Measurements from ENCODE around the gene LTO1. TPM values are rescaled to one million over a fixed set of nuclear protein-coding genes. Genes with fewer than 3 reads are reported as not detected.
A peak's percentile ranks its signal among the peaks of the same experiment; 100 is the strongest.

The LTO1 gene
- total and polyA plus RNA-seq, 2 of the 13 experiments (the other 11 are each of a cell fraction or from before 2014, with no cell fraction given): 11.8 to 15.0 TPM

- ATAC-seq: peak; percentile 45
- peak overlapping the region in 1 of 3 experiments; percentile 35; a peak in 1 of 6 replicates for H3K4me3 ChIP-seq (replicated peaks in 1 of 3; ENCODE audit: insufficient read depth in 1 of 3, low read depth in 2 of 3, low read length in 3 of 3)
- FAIRE-seq: no peak
- peak; percentile 69 for DNase-seq (ENCODE audit: low spot score)
- H4K20me1 ChIP-seq (ENCODE audit: insufficient read depth, low read length): no peaks in the 10 kb centered on the region
- H3K4me2 ChIP-seq (ENCODE audit: low read depth, low read length): peak overlapping the region; percentile 57
- peaks cover 0 to 8% of the 10 kb centered on the region in 2 experiments; a peak in 1 of 5 replicates for H3K27me3 ChIP-seq (ENCODE audit: control insufficient read depth in 1 of 2, insufficient read depth in 2 of 2, low read length in 2 of 2)
- WGBS (ENCODE audit: low lambda C conversion rate): 4% methylated on average over 16 of the region's 35 CpGs
- no TSS peak for BruUV-seq (replicated peaks)
- ChIA-PET POLR2A (no interaction called here), CTCF (ENCODE audit: low intra/inter-chr PET ratio, low total read pairs) (no interaction called here)
- peak overlapping the region; percentile 74 for H3K27ac ChIP-seq (ENCODE audit: extremely low read length, insufficient read depth, low read length)
- peaks cover 79% of the 10 kb centered on the region for H3K4me1 ChIP-seq (ENCODE audit: insufficient read depth, low read length)
- intact Hi-C loops (cut with micrococcal nuclease; ENCODE audit: unreplicated experiment) (no loop called here), in situ Hi-C loops (cut with HindIII; ENCODE audit: extremely low pct_ligation_motif_present, low pct_unique_long_range_greater_than_20kb) (no loop called here)
- no peaks in the 10 kb centered on the region for H3K36me3 ChIP-seq (replicated peaks in 1 of 2; ENCODE audit: control insufficient read depth in 1 of 2, insufficient read depth in 2 of 2, low read length in 2 of 2)
- no peaks in the 10 kb centered on the region for H3K9me3 ChIP-seq (ENCODE audit: low read length)
- no peak overlapping the region for H2AFZ ChIP-seq (ENCODE audit: low read length)
- peak overlapping the region; percentile 25 for H3K9ac ChIP-seq (ENCODE audit: insufficient read depth, low read depth, low read length)
- H3K79me2 ChIP-seq (ENCODE audit: insufficient read depth, low read length): no peaks in the 10 kb centered on the region
- TF ChIP-seq GFI1 (CRISPR knock-in tag; IDR thresholded peaks at IDR 0.05; ENCODE audit: borderline replicate concordance) (no peak), ZNF225 (CRISPR knock-in tag; IDR thresholded peaks at IDR 0.05) (no peak), SALL1 (CRISPR knock-in tag; IDR thresholded peaks at IDR 0.05) (peak; percentile 78; the same call in 1 of the 2 replicates), HNF4A (CRISPR knock-in tag; IDR thresholded peaks at IDR 0.05) (peak; percentile 71), MYC (CRISPR knock-in tag; IDR thresholded peaks at IDR 0.05; ENCODE audit: borderline replicate concordance) (peak; percentile 67; the same call in 1 of the 2 replicates), ZNF101 (CRISPR knock-in tag; IDR thresholded peaks at IDR 0.05; ENCODE audit: borderline replicate concordance, low read depth) (no peak), ATF1 (CRISPR knock-in tag; IDR thresholded peaks at IDR 0.05) (no peak), ZFP1 (CRISPR knock-in tag; IDR thresholded peaks at IDR 0.05) (no peak), ZNF83 (CRISPR knock-in tag; IDR thresholded peaks at IDR 0.05; ENCODE audit: borderline replicate concordance) (no peak), ZNF572 (CRISPR knock-in tag; IDR thresholded peaks at IDR 0.05) (no peak), SALL2 (CRISPR knock-in tag; IDR thresholded peaks at IDR 0.05) (0 out of 2 replicates have a peak, but pooled peaks have one; percentile 51), ZNF746 (CRISPR knock-in tag; IDR thresholded peaks at IDR 0.05) (peak; percentile 84), ARID5B (CRISPR knock-in tag; IDR thresholded peaks at IDR 0.05) (peak; percentile 80), SOX13 (IDR thresholded peaks at IDR 0.05) (no peak), SOX13 (CRISPR knock-in tag; conservative IDR thresholded peaks at IDR 0.05 in 1 of 2, IDR thresholded peaks at IDR 0.05 in 1 of 2) (peak in 1 of 2 experiments; percentile 90; a peak in 2 of 4 replicates), MED1 (CRISPR knock-in tag; IDR thresholded peaks at IDR 0.05) (peak; percentile 83), PCBP1 (IDR thresholded peaks at IDR 0.05; ENCODE audit: borderline replicate concordance, low read depth, low read length) (peak; percentile 83; the same call in 1 of the 2 replicates), ZBTB7B (CRISPR knock-in tag; IDR thresholded peaks at IDR 0.05) (peak; percentile 83), ZNF674 (CRISPR knock-in tag; IDR thresholded peaks at IDR 0.05; ENCODE audit: low read depth) (no peak), ZNF800 (CRISPR knock-in tag; IDR thresholded peaks at IDR 0.05) (peak; percentile 68; the same call in 1 of the 2 replicates), HNF4G (IDR thresholded peaks at IDR 0.05; ENCODE audit: borderline replicate concordance, low read depth, low read length) (peak; percentile 56), HNF4G (CRISPR knock-in tag; IDR thresholded peaks at IDR 0.05; ENCODE audit: borderline replicate concordance, low read depth) (peak; percentile 67; the same call in 1 of the 2 replicates)
These were observed 27.1 kb upstream of the LTO1 start for GRCh38 chr11:69702239-69702691.

Data from HepG2 (cell line).